AG10803 (cell line): Measurements from ENCODE around the gene KLC1.

Source experiments
- DNase-seq: peaks from one replicate; pipeline ENCODE4 v3.0.0; 2010; ENCODE audit warnings: low read depth
- H3K4me3 ChIP-seq: 2 replicates; pipeline ENCODE4 v1.5.1; 2011; ENCODE audit warnings: mild to moderate bottlenecking, low read length, control low read depth
- TF ChIP-seq, protein P1 (sequence below): conservative IDR thresholded peaks from 2 replicates; pipeline ENCODE4 v1.5.1; 2011; ENCODE audit warnings: mild to moderate bottlenecking, low read length, control low read depth, inconsistent platforms

KLC1 gene

DNA sequence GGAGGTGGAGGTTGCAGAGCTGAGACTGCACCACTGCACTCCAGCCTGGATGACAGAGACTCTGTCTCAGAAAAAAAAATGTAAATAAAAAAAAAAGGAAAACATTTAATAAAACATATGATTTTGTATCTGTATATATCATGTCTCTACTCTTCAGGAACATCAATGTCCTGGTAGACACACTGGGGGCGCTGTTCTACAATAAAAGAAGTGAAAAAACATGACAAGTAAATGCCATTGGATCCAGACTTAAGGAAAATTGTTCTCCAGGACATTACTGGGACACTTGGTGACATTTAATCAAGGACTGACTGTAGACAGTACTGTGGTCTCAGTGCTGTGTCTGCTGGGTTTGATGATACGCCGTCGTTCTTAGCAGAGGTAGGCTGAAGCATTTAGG is 15.5 kb upstream of the KLC1 start:
- H3K4me3 ChIP-seq: no peak overlapping the region
- DNase-seq: no peak
- TF ChIP-seq, protein P1, sequence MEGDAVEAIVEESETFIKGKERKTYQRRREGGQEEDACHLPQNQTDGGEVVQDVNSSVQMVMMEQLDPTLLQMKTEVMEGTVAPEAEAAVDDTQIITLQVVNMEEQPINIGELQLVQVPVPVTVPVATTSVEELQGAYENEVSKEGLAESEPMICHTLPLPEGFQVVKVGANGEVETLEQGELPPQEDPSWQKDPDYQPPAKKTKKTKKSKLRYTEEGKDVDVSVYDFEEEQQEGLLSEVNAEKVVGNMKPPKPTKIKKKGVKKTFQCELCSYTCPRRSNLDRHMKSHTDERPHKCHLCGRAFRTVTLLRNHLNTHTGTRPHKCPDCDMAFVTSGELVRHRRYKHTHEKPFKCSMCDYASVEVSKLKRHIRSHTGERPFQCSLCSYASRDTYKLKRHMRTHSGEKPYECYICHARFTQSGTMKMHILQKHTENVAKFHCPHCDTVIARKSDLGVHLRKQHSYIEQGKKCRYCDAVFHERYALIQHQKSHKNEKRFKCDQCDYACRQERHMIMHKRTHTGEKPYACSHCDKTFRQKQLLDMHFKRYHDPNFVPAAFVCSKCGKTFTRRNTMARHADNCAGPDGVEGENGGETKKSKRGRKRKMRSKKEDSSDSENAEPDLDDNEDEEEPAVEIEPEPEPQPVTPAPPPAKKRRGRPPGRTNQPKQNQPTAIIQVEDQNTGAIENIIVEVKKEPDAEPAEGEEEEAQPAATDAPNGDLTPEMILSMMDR: peak; percentile 45

DNA sequence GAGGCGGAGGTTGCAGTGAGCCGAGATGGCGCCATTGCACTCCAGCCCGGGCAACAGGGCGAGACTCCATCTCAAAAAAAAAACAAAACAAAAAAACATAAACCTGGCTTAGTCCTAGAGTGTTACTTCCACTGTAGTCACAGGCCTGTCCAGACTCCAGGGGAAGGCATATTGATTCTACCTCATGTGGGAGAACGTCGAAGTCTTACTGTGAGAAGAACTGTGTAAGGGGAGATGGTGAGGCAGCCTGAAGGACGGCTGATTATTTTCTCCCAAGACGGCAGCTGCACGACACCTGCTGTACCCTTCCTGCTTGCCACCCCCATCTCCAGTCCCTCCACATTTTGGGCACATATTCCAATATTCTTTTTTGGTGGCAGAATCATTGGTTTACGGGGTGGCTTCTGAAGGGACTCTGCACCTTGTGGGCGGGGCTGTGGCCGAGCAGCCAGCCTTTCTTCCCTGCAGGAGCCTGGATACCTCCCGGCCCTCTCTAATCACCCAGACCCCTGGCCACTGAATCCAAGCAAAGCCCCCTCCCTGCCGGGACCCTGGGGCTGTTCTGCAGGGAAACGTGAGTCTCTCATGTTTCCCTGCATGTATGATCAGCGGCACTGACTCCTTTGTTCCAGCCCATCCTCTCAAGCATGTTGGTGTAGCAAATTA is 12.2 kb upstream of the KLC1 start:
- TF ChIP-seq, protein P1: no peak
- H3K4me3 ChIP-seq: no peak overlapping the region
- DNase-seq: no peak

DNA sequence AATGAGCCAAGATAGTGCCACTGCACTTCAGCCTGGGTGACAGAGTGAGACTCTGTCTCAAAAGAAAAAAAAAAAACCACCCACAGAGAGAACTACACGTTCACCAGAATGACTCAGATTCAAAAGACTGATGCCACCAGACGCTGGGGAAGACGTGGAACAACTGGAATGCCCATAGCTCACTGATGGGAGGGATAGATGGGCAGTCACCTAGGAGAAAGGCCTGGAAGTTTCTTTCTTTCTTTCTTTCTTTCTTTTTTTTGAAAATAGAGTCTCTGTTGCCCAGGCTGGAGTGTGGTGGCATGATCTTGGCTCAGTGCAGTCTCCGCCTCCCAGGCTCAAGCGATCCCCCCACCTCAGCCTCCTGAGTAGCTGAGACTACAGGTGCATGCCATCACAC is 10.0 kb upstream of the KLC1 start:
- no peak overlapping the region for H3K4me3 ChIP-seq
- peak; percentile 47 for DNase-seq
- TF ChIP-seq, protein P1: no peak

DNA sequence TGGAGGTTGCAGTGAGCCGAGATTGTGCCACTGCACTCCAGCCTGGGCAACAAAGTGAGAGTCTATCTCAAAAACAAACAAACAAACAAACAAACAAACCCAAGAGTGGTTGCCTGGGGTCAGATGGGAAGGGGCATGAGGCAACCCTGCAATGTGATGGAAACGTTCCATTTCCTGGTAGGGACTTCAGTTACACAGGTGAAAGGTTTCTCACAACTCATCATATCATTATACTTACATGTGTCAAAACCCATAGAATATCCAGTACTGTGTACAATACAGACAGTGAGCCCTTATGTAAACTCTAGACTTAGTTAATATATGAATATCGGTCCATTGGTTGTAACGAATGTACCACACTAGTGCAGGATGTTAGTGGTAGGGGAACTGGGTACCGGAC is 7.2 kb upstream of the KLC1 start:
- no peak for DNase-seq
- H3K4me3 ChIP-seq: no peak overlapping the region
- TF ChIP-seq, protein P1: no peak

DNA sequence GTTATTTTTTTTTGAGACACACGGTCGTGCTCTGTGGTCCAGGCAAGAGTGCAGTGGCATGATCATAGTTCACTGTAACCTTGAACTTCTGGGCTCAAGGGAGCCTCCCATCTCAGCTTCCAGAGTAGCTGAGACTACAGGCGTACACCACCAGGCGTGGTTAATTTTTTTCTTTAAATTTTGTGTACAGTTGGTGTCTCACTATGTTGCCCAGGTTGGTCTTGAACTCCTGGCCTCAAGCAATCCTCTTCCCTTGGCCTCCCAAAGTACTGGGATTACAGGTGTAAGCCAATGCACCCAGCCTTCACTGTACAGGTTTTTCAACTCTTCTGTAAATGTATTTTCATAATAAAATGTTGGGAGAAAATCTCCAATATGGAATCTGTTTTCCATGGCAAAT is 5.7 kb upstream of the KLC1 start:
- DNase-seq: no peak
- TF ChIP-seq, protein P1: no peak
- no peak overlapping the region for H3K4me3 ChIP-seq

DNA sequence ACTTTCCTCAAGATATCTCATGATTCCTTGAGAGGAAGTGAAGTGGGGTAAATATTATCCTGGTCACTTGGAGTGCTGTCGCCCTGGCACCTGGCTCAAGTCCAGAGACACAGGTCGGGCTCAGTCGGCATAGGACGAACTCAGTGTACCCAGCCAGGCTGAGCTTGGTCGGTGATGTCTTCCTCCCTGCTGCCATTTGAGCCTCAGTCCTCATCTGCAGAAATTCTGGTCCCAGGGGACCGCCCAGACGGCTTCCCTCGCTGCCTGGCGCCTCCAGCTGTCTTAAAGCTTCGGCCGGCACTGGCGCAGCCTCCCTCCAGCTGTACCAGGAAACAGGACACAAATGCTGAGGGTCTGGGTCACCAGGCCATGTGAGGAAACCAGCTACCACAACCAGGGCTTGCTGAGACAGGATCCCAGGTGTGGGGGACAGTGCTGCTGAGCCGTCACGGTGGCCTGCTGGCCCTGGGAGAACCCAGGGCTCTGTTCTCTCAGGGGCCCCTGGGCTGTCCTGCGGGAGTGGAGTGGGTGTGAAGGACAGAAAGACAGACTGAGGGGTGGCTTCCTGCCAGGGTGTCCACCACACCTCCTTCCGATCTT is 5.0 kb upstream of the KLC1 start:
- TF ChIP-seq, protein P1: no peak
- no peak overlapping the region for H3K4me3 ChIP-seq
- no peak for DNase-seq

DNA sequence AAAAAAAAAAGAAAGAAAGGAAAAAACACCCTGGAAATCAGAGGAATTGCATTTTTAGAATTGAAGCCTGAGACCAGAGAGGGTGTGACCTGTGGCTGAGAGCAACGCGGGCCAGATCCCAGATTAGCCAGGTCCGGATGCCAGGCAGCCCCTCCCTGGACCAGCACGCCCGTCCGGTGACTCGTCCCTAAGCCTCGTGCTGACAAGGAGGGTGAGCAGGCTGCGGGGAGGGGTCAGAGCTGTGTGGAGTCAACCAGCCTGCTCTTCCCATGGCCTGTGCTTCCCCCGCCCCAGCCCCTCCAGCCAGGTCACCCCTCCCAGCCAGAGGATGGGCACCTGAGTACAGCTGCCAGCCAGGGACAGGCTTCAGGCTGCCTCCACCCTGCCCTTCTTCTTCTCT is 4.2 kb upstream of the KLC1 start:
- peak; percentile 82 for DNase-seq
- TF ChIP-seq, protein P1: no peak
- H3K4me3 ChIP-seq: no peak overlapping the region
